Liver (tissue), 9 donors: ENCODE data around the gene TSHZ2. TPM values are rescaled to one million over a fixed set of nuclear protein-coding genes. Genes with fewer than 3 reads are reported as not detected.

Experiments used
- DNase-seq: peaks from one replicate; pipeline ENCODE4 v3.0.0-alpha.2; 2017; ENCODE audit warnings: low spot score
- H3K27ac ChIP-seq, 2 donors: one replicate each; pipeline ENCODE4 v1.7.0; 2013; ENCODE audit warnings: inconsistent platforms in 2 of 2, low read length in 2 of 2, control low read depth in 1 of 2, low read depth in 1 of 2, mild to moderate bottlenecking in 1 of 2
- H3K27me3 ChIP-seq, 4 donors: one replicate each; pipeline versions ENCODE4 v1.6.1 to v1.7.0; 2013; ENCODE audit warnings: low read length in 3 of 4, inconsistent platforms in 1 of 4, mild to moderate bottlenecking in 1 of 4, moderate library complexity in 1 of 4; ENCODE audit not compliant: control insufficient read depth in 4 of 4, insufficient read depth in 4 of 4
- H3K36me3 ChIP-seq, 4 donors: one replicate each; pipeline versions ENCODE4 v1.6.1 to v1.7.0; 2013; ENCODE audit warnings: low read length in 3 of 4, mild to moderate bottlenecking in 3 of 4, low read depth in 1 of 4, moderate library complexity in 1 of 4; ENCODE audit not compliant: control insufficient read depth in 4 of 4, insufficient read depth in 3 of 4
- H3K4me1 ChIP-seq, 4 donors: one replicate each; pipeline versions ENCODE4 v1.6.1 to v1.7.0; 2013; ENCODE audit warnings: low read length in 3 of 4, mild to moderate bottlenecking in 3 of 4, moderate library complexity in 1 of 4; ENCODE audit not compliant: control insufficient read depth in 4 of 4, insufficient read depth in 4 of 4
- H3K4me3 ChIP-seq, 3 donors: one replicate each; pipeline versions ENCODE4 v1.6.1 to v1.7.0; 2013; ENCODE audit warnings: low read length in 3 of 3, control low read depth in 1 of 3, low read depth in 1 of 3, mild to moderate bottlenecking in 1 of 3
- H3K9ac ChIP-seq, 2 donors: one replicate each; pipeline ENCODE4 v1.7.0; 2013; ENCODE audit warnings: low read length in 2 of 2, mild to moderate bottlenecking in 2 of 2, moderate library complexity in 2 of 2, control low read depth in 1 of 2, low read depth in 1 of 2
- H3K9me3 ChIP-seq, 4 donors: one replicate each; pipeline versions ENCODE4 v1.6.1 to v1.7.0; 2013; ENCODE audit warnings: low read length in 3 of 4; ENCODE audit not compliant: control insufficient read depth in 4 of 4
- CTCF ChIP-seq: fragments of 150-350 bp; IDR thresholded peaks from 2 replicates; pipeline ENCODE4 v1.5.1; 2017; ENCODE audit warnings: improper control_type of control experiment, low read depth, low read length; ENCODE audit not compliant: missing input control
- EGR1 ChIP-seq, 2 donors: IDR thresholded peaks; 2 replicates each; pipeline ENCODE4 v1.6.1; 2016 to 2018; ENCODE audit warnings: antibody characterized with exemption in 2 of 2, low read depth in 2 of 2
- HNF4A ChIP-seq, 2 donors: conservative IDR thresholded peaks; 2 replicates each; pipeline ENCODE4 v1.6.1; 2016; ENCODE audit warnings: antibody characterized with exemption in 2 of 2, mild to moderate bottlenecking in 2 of 2
- HNF4G ChIP-seq: IDR thresholded peaks from 2 replicates; pipeline ENCODE4 v1.6.1; 2016; ENCODE audit warnings: antibody characterized with exemption
- NR2F2 ChIP-seq: IDR thresholded peaks from 2 replicates; pipeline ENCODE4 v1.6.1; 2016; ENCODE audit warnings: antibody characterized with exemption
- RAD21 ChIP-seq, 2 donors: IDR thresholded peaks; 2 replicates each; pipeline ENCODE4 v1.6.1; 2016; ENCODE audit warnings: antibody characterized with exemption in 2 of 2, mild to moderate bottlenecking in 2 of 2
- RXRA ChIP-seq, 2 donors: IDR thresholded peaks; 2 replicates each; pipeline ENCODE4 v1.6.1; 2017 to 2018; ENCODE audit warnings: antibody characterized with exemption in 2 of 2, mild to moderate bottlenecking in 1 of 2
- YY1 ChIP-seq: IDR thresholded peaks from 2 replicates; pipeline ENCODE4 v1.6.1; 2016; ENCODE audit warnings: antibody characterized with exemption, mild to moderate bottlenecking
- WGBS: extraction: QIAGEN DNeasy Blood & Tissue Kit; methylation state at CpG from one replicate; pipeline ENCODE4 v1.1.7; 2013; 5-methylcytosine and 5-hydroxymethylcytosine counted together
- polyA plus RNA-seq, 2 donors: library from polyadenylated mRNA; stranded (reverse) in 1 of 2; unstranded in 1 of 2; fragments of 200-250 nt in 1 of 2; fragments of >200 nt in 1 of 2; fragmentation: Nextera tagmentation in 1 of 2; extraction: Ambion mirVana in 1 of 2; gene quantifications; one replicate each; pipeline versions ENCODE4 v1.2.1 to v1.2.3, GENCODE V29; 2013 to 2015
- total RNA-seq, 2 donors: library from RNA; depleted of rRNA; stranded (reverse); fragments of >200 nt; gene quantifications; one replicate each; pipeline ENCODE4 v1.2.3, GENCODE V29; 2014
- TF ChIP-seq, protein P1 (sequence below): IDR thresholded peaks from 2 replicates; pipeline ENCODE4 v1.6.1; 2016; ENCODE audit warnings: antibody characterized with exemption, mild to moderate bottlenecking
- TF ChIP-seq, protein P2 (sequence below): IDR thresholded peaks from 2 replicates; pipeline ENCODE4 v1.6.1; 2016; ENCODE audit warnings: antibody characterized with exemption
- donor health status: healthy.
- donor health status: healthy.
- donor health status: healthy.
- donor health status: healthy.
- donor health status: healthy.

TSHZ2 gene
- total and polyA plus RNA-seq, 4 donors, result 2.9 to 11.3 (median 7.8) TPM

DNA sequence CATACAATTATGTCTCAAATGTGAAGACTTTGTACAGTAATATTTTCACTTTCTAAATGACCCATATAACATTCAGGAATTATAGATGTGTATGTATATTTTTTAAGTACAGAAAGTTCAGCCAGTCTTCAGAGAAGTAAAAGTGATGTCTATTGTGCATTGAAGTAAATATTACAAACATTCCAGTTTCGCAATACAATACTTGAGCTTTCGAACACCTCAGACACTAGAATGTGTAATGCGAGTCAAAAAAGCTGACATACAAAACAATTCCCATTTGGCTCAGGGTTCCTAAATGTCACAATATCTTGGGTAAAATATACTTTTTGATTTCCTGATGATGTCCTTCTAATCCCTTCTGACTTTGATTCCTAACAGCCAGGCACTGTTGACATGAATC is 520.1 kb downstream of the TSHZ2 start (continued):
- no peak for TF ChIP-seq HNF4A (conservative IDR thresholded peaks at IDR 0.05)

- TF ChIP-seq NR2F2, result no peak
- peak; percentile 24 to 31 for TF ChIP-seq RAD21 (IDR thresholded peaks at IDR 0.05)
- TF ChIP-seq RXRA (IDR thresholded peaks at IDR 0.05), result no peak
- no peak for DNase-seq
Observed at GRCh38 chr20:53493311-53493857, 521.2 kb downstream of the TSHZ2 start.

DNA sequence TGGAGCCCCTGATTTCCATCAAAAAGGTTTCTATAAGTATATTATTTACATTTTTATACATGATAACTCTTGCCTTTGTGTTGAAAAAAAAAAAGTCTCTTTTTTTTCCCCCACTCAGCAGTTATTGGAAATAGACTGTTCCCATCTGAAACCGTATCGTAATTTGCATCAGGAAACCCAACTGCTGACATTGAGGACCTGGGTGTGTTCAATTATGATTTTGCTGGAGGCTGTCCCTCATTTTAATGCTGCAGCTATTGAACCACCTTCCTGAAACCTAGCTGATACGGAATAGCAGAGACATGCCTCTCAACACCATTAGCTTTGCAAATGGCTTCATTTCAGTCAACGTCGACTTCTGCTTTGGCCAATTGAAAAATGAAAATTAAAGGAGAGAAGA is 522.6 kb downstream of the TSHZ2 start:
- WGBS, result 95% methylated on average over 5 of the region's 5 CpGs
- Histone ChIP-seq H3K4me3 (no peak overlapping the region), H3K27me3 (no peaks in the 10 kb centered on the region), H3K4me1 (no peaks in the 10 kb centered on the region), H3K9me3 (no peaks in the 10 kb centered on the region), H3K36me3 (no peaks in the 10 kb centered on the region), H3K9ac (no peak overlapping the region), H3K27ac (no peak overlapping the region)
- TF ChIP-seq HNF4A (conservative IDR thresholded peaks at IDR 0.05) (no peak), HNF4G (no peak), CTCF (no peak), YY1 (no peak), EGR1 (IDR thresholded peaks at IDR 0.05; ENCODE audit: low read depth in 2 of 2) (no peak), RAD21 (IDR thresholded peaks at IDR 0.05) (no peak)
- TF ChIP-seq, protein P1, sequence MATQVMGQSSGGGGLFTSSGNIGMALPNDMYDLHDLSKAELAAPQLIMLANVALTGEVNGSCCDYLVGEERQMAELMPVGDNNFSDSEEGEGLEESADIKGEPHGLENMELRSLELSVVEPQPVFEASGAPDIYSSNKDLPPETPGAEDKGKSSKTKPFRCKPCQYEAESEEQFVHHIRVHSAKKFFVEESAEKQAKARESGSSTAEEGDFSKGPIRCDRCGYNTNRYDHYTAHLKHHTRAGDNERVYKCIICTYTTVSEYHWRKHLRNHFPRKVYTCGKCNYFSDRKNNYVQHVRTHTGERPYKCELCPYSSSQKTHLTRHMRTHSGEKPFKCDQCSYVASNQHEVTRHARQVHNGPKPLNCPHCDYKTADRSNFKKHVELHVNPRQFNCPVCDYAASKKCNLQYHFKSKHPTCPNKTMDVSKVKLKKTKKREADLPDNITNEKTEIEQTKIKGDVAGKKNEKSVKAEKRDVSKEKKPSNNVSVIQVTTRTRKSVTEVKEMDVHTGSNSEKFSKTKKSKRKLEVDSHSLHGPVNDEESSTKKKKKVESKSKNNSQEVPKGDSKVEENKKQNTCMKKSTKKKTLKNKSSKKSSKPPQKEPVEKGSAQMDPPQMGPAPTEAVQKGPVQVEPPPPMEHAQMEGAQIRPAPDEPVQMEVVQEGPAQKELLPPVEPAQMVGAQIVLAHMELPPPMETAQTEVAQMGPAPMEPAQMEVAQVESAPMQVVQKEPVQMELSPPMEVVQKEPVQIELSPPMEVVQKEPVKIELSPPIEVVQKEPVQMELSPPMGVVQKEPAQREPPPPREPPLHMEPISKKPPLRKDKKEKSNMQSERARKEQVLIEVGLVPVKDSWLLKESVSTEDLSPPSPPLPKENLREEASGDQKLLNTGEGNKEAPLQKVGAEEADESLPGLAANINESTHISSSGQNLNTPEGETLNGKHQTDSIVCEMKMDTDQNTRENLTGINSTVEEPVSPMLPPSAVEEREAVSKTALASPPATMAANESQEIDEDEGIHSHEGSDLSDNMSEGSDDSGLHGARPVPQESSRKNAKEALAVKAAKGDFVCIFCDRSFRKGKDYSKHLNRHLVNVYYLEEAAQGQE, result no peak
- TF ChIP-seq, protein P2, sequence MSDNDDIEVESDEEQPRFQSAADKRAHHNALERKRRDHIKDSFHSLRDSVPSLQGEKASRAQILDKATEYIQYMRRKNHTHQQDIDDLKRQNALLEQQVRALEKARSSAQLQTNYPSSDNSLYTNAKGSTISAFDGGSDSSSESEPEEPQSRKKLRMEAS, result no peak
- DNase-seq, result no peak

More at GRCh38 chr20:53493311-53493857, 521.2 kb downstream of the TSHZ2 start:
- WGBS, result 88% methylated on average over 4 of the region's 4 CpGs
- Histone ChIP-seq H3K27ac (no peak overlapping the region), H3K27me3 (no peaks in the 10 kb centered on the region), H3K4me1 (no peaks in the 10 kb centered on the region), H3K4me3 (no peak overlapping the region), H3K9me3 (no peaks in the 10 kb centered on the region), H3K36me3 (no peaks in the 10 kb centered on the region), H3K9ac (no peak overlapping the region)
